Measurements from ENCODE around the gene CNN2. TPM values are rescaled to one million over a fixed set of nuclear protein-coding genes. Genes with fewer than 3 reads are reported as not detected.
A peak's percentile ranks its signal among the peaks of the same experiment; 100 is the strongest.

The CNN2 gene
- total RNA-seq, 6 experiments from 2014 or later = 16.4 to 53.8 (median 22.2) TPM

GRCh38 chr19:1057176-1057855 lies 30.9 kb downstream of the CNN2 start:
- no peak overlapping the region for H3K27ac ChIP-seq

GRCh38 chr19:1058112-1058511 lies 31.7 kb downstream of the CNN2 start:
- H3K4me3 ChIP-seq = no peak overlapping the region
- ATAC-seq (no peak), DNase-seq (no peak)
- WGBS (ENCODE audit: insufficient coverage, low coverage, low lambda C conversion rate, missing lambda C conversion rate) = 74% methylated on average over 3 of the region's 5 CpGs
- no peaks in the 10 kb centered on the region for H3K27me3 ChIP-seq
- no peaks in the 10 kb centered on the region for H3K4me1 ChIP-seq
- H3K27ac ChIP-seq = no peak overlapping the region
- no peak for TF ChIP-seq CTCF (IDR thresholded peaks at IDR 0.05)
- no peak for TF ChIP-seq POLR2A (IDR thresholded peaks at IDR 0.05)
- intact Hi-C loops (cut with DNase I) = no loop called here
- peaks cover 0 to 4% (median 1%) of the 10 kb centered on the region in 4 donors for H3K9me3 ChIP-seq
- no peaks in the 10 kb centered on the region for H3K36me3 ChIP-seq

More at GRCh38 chr19:1057176-1057855, 30.9 kb downstream of the CNN2 start:
- intact Hi-C loops (cut with DNase I) = no loop called here
- 6% methylated on average over 2 of the region's 3 CpGs for WGBS (ENCODE audit: insufficient coverage, low coverage, low lambda C conversion rate, missing lambda C conversion rate)
- no peaks in the 10 kb centered on the region for H3K4me1 ChIP-seq
- no peak overlapping the region for H3K4me3 ChIP-seq
- H3K27me3 ChIP-seq = no peaks in the 10 kb centered on the region
- DNase-seq (peak in 1 of 3 donors; percentile 34), ATAC-seq (peak; percentile 48 to 83 (median 74))
- H3K9me3 ChIP-seq = peaks cover 0 to 4% (median 1%) of the 10 kb centered on the region in 4 donors
- no peak for TF ChIP-seq POLR2A (IDR thresholded peaks at IDR 0.05)
- peak; percentile 9 to 55 (median 32) for TF ChIP-seq CTCF (IDR thresholded peaks at IDR 0.05)
- no peaks in the 10 kb centered on the region for H3K36me3 ChIP-seq

GRCh38 chr19:1060689-1061088 lies 34.3 kb downstream of the CNN2 start:
- ATAC-seq (no peak), DNase-seq (no peak)
- Histone ChIP-seq H3K27me3 (no peaks in the 10 kb centered on the region), H3K36me3 (no peaks in the 10 kb centered on the region), H3K4me1 (peaks cover 0 to 6% (median 0%) of the 10 kb centered on the region in 4 donors), H3K4me3 (no peak overlapping the region), H3K27ac (no peak overlapping the region), H3K9me3 (peaks cover 0 to 4% (median 1%) of the 10 kb centered on the region in 4 donors)
- TF ChIP-seq CTCF (IDR thresholded peaks at IDR 0.05) = no peak
- TF ChIP-seq POLR2A (IDR thresholded peaks at IDR 0.05) = no peak
- intact Hi-C loops (cut with DNase I) = no loop called here
- 38% methylated on average over 3 of the region's 5 CpGs for WGBS (ENCODE audit: insufficient coverage, low coverage, low lambda C conversion rate, missing lambda C conversion rate)

- TF ChIP-seq CTCF (IDR thresholded peaks at IDR 0.05) = no peak
- TF ChIP-seq POLR2A (IDR thresholded peaks at IDR 0.05) = no peak
- peak in 1 of 3 donors; percentile 50 for DNase-seq
- intact Hi-C loops (cut with DNase I) = no loop called here
Measured at GRCh38 chr19:1061987-1062386, 35.6 kb downstream of the CNN2 start.

More at GRCh38 chr19:1061987-1062386, 35.6 kb downstream of the CNN2 start:
- Histone ChIP-seq H3K36me3 (no peaks in the 10 kb centered on the region), H3K27ac (no peak overlapping the region), H3K27me3 (no peaks in the 10 kb centered on the region), H3K4me1 (peaks cover 0 to 6% (median 0%) of the 10 kb centered on the region in 4 donors), H3K4me3 (no peak overlapping the region), H3K9me3 (peaks cover 0 to 4% (median 1%) of the 10 kb centered on the region in 4 donors)
- ATAC-seq = no peak
- WGBS (ENCODE audit: insufficient coverage, low coverage, low lambda C conversion rate, missing lambda C conversion rate) = 100% methylated on average over 2 of the region's 20 CpGs
